H1 (cell line): ENCODE data around the gene MOCS3. TPM values are rescaled to one million over a fixed set of nuclear protein-coding genes. Genes with fewer than 3 reads are reported as not detected.
A peak's percentile ranks its signal among the peaks of the same experiment; 100 is the strongest.

Source experiments
- CTCF ChIA-PET: fragments of 300-600 bp; sonication (Branson Sonifier 250); formaldehyde crosslinking; loops from one replicate; lab custom pipeline; 2021; ENCODE audit not compliant: partially characterized antibody; lab: Charles Lee
- POLR2A ChIA-PET: fragments of 300-600 bp; sonication (Branson Sonifier 250); formaldehyde crosslinking; loops from one replicate; lab custom pipeline; 2021; ENCODE audit warnings: inconsistent platforms; ENCODE audit not compliant: partially characterized antibody; lab: Charles Lee
- DNase-seq, 2 experiments: peaks; one replicate each; pipeline versions ENCODE4 v3.0.0 to v3.0.0-alpha.2; 2010 to 2022; ENCODE audit warnings: low spot score in 2 of 2, low read depth in 1 of 2, mixed read lengths in 1 of 2
- FAIRE-seq: peaks from 2 replicates; lab custom pipeline; 2011; peaks lifted over from hg19 to GRCh38; lab: Jason Lieb, UNC
- H2AFZ ChIP-seq: 2 replicates; pipeline ENCODE4 v1.8.1; 2012; ENCODE audit warnings: low read length, inconsistent platforms
- H2AK5ac ChIP-seq: 2 replicates; pipeline ENCODE4 v1.6.1; 2013; ENCODE audit warnings: low read depth, low read length
- H2BK120ac ChIP-seq: replicated peaks from 2 replicates; pipeline ENCODE3; 2013; ENCODE audit warnings: low read depth, low read length, inconsistent platforms
- H2BK12ac ChIP-seq: 2 replicates; pipeline ENCODE4 v1.6.1; 2013; ENCODE audit warnings: low read depth, low read length
- H2BK15ac ChIP-seq: 2 replicates; pipeline ENCODE4 v1.6.1; 2013; ENCODE audit warnings: low read length
- H2BK20ac ChIP-seq: 2 replicates; pipeline ENCODE4 v1.6.1; 2013; ENCODE audit warnings: low read length
- H2BK5ac ChIP-seq: 2 replicates; pipeline ENCODE4 v1.6.1; 2013; ENCODE audit warnings: low read depth, low read length
- H3K14ac ChIP-seq: 2 replicates; pipeline ENCODE4 v1.6.1; 2013; ENCODE audit warnings: inconsistent platforms; ENCODE audit not compliant: insufficient read length
- H3K18ac ChIP-seq: 2 replicates; pipeline ENCODE4 v1.6.1; 2013; ENCODE audit warnings: low read length; ENCODE audit errors: extremely low read depth
- H3K23ac ChIP-seq: 2 replicates; pipeline ENCODE4 v1.6.1; 2013; ENCODE audit warnings: inconsistent platforms; ENCODE audit not compliant: insufficient read length
- H3K23me2 ChIP-seq: 2 replicates; pipeline ENCODE4 v1.6.1; 2013; ENCODE audit warnings: low read depth, low read length
- H3K27ac ChIP-seq: 2 replicates; pipeline ENCODE4 v1.6.1; 2011; ENCODE audit warnings: low read depth, low read length, inconsistent platforms
- H3K27me3 ChIP-seq, 4 experiments: replicated peaks in 1 of 4; 1 replicate in 1 of 4; 2 replicates in 3 of 4; pipeline versions ENCODE4 v1.6.1 to v1.8.1; 2011 to 2013; ENCODE audit warnings: low read length in 3 of 4, mild to moderate bottlenecking in 3 of 4, inconsistent platforms in 2 of 4, mixed read lengths in 2 of 4, moderate library complexity in 1 of 4; ENCODE audit not compliant: control insufficient read depth in 3 of 4, insufficient read depth in 3 of 4; ENCODE audit errors: extremely low read depth in 1 of 4
- H3K36me3 ChIP-seq, 4 experiments: 2 replicates each; pipeline versions ENCODE4 v1.6.1 to v1.8.1; 2011 to 2013; ENCODE audit warnings: mild to moderate bottlenecking in 4 of 4, low read length in 3 of 4, moderate library complexity in 2 of 4, control low read depth in 1 of 4, inconsistent platforms in 1 of 4; ENCODE audit not compliant: insufficient read depth in 4 of 4, control insufficient read depth in 2 of 4
- H3K4ac ChIP-seq: replicated peaks from 2 replicates; pipeline ENCODE3; 2013; ENCODE audit warnings: low read length, low read depth, mixed read lengths, inconsistent platforms; ENCODE audit not compliant: insufficient read length
- H3K4me1 ChIP-seq, 4 experiments: replicated peaks in 1 of 4; 1 replicate in 1 of 4; 2 replicates in 3 of 4; pipeline versions ENCODE4 v1.6.1 to v1.8.1; 2011 to 2013; ENCODE audit warnings: low read length in 3 of 4, inconsistent platforms in 2 of 4, mixed read lengths in 1 of 4; ENCODE audit not compliant: insufficient read depth in 4 of 4, control insufficient read depth in 3 of 4
- H3K4me2 ChIP-seq, 2 experiments: 2 replicates each; pipeline versions ENCODE4 v1.6.1 to v1.8.1; 2011 to 2013; ENCODE audit warnings: low read depth in 2 of 2, low read length in 2 of 2, control low read depth in 1 of 2, inconsistent platforms in 1 of 2, mild to moderate bottlenecking in 1 of 2; ENCODE audit not compliant: insufficient read depth in 1 of 2
- H3K4me3 ChIP-seq, 4 experiments: fragments of 200-600, 300-600 bp in 1 of 4; sonication (generic), shearing (Covaris generic), sonication (Bioruptor Twin) in 1 of 4; 2 replicates each; pipeline versions ENCODE4 v1.5.1 to v1.8.1; 2011 to 2016; ENCODE audit warnings: low read length in 4 of 4, low read depth in 3 of 4, control low read depth in 2 of 4, inconsistent platforms in 2 of 4, mild to moderate bottlenecking in 2 of 4, mixed read lengths in 1 of 4, moderate library complexity in 1 of 4; ENCODE audit not compliant: insufficient read depth in 2 of 4; ENCODE audit errors: extremely low read depth in 1 of 4
- H3K56ac ChIP-seq: replicated peaks from 2 replicates; pipeline ENCODE3; 2013; ENCODE audit warnings: low read depth, mild to moderate bottlenecking, mixed read lengths, low read length, inconsistent platforms; ENCODE audit not compliant: insufficient read length
- H3K79me1 ChIP-seq: 2 replicates; pipeline ENCODE4 v1.6.1; 2013; ENCODE audit warnings: low read depth, low read length, control low read depth
- H3K79me2 ChIP-seq, 2 experiments: 2 replicates each; pipeline versions ENCODE4 v1.6.1 to v1.8.1; 2012 to 2013; ENCODE audit warnings: low read length in 2 of 2, mild to moderate bottlenecking in 2 of 2, inconsistent platforms in 1 of 2; ENCODE audit not compliant: insufficient read depth in 2 of 2, control insufficient read depth in 1 of 2
- H3K9ac ChIP-seq, 4 experiments: replicated peaks in 1 of 4; 1 replicate in 1 of 4; 2 replicates in 3 of 4; pipeline versions ENCODE4 v1.6.1 to v1.8.1; 2011 to 2013; ENCODE audit warnings: low read depth in 3 of 4, low read length in 3 of 4, control low read depth in 2 of 4, mild to moderate bottlenecking in 2 of 4, moderate library complexity in 2 of 4, inconsistent platforms in 1 of 4; ENCODE audit errors: extremely low read depth in 1 of 4
- H3K9me3 ChIP-seq, 2 experiments: 2 replicates each; pipeline versions ENCODE4 v1.6.1 to v1.8.1; 2012 to 2013; ENCODE audit warnings: mild to moderate bottlenecking in 2 of 2, moderate library complexity in 2 of 2, control low read depth in 1 of 2, inconsistent platforms in 1 of 2, low read depth in 1 of 2, low read length in 1 of 2, mixed read lengths in 1 of 2; ENCODE audit not compliant: insufficient read depth in 2 of 2
- H4K20me1 ChIP-seq, 2 experiments: replicated peaks in 1 of 2; 2 replicates each; pipeline versions ENCODE3 to v1.8.1; 2011 to 2013; ENCODE audit warnings: inconsistent platforms in 2 of 2, low read length in 2 of 2, mild to moderate bottlenecking in 1 of 2; ENCODE audit not compliant: insufficient read depth in 2 of 2, control insufficient read depth in 1 of 2
- H4K5ac ChIP-seq: 2 replicates; pipeline ENCODE4 v1.6.1; 2013; ENCODE audit warnings: low read length, low read depth, mixed read lengths, inconsistent platforms; ENCODE audit not compliant: insufficient read length
- H4K8ac ChIP-seq: 2 replicates; pipeline ENCODE4 v1.8.0; 2013; ENCODE audit warnings: mild to moderate bottlenecking, moderate library complexity, low read length, inconsistent platforms; ENCODE audit not compliant: insufficient read depth; ENCODE audit errors: extremely low read depth
- H4K91ac ChIP-seq: replicated peaks from 2 replicates; pipeline ENCODE3; 2013; ENCODE audit warnings: low read length, mixed read lengths, inconsistent platforms; ENCODE audit not compliant: insufficient read length
- CTBP2 ChIP-seq: IDR thresholded peaks from 2 replicates; pipeline ENCODE4 v1.7.0; 2011; ENCODE audit warnings: borderline replicate concordance, mild to moderate bottlenecking, moderate library complexity, mixed read lengths, low read length; ENCODE audit not compliant: insufficient read depth, insufficient read length
- FOSL1 ChIP-seq: IDR thresholded peaks from 2 replicates; pipeline ENCODE4 v1.6.1; 2011; ENCODE audit warnings: mild to moderate bottlenecking, low read depth, low read length, moderate library complexity; ENCODE audit not compliant: insufficient read depth
- JUN ChIP-seq: IDR thresholded peaks from 2 replicates; pipeline ENCODE4 v1.6.1; 2011; ENCODE audit warnings: low read depth, mild to moderate bottlenecking, improper control_type of control experiment, low read length
- KDM1A ChIP-seq: fragments of 200-600, 300-600 bp; sonication (generic); IDR thresholded peaks from 2 replicates; pipeline ENCODE4 v1.7.1; 2016; ENCODE audit warnings: mild to moderate bottlenecking, low read length, borderline replicate concordance
- POLR2A ChIP-seq, 2 experiments: IDR thresholded peaks; 1 replicate in 1 of 2; 2 replicates in 1 of 2; pipeline ENCODE4 v1.6.1; 2011; ENCODE audit warnings: low read depth in 2 of 2, low read length in 2 of 2, mild to moderate bottlenecking in 2 of 2; ENCODE audit errors: control extremely low read depth in 1 of 2
- RXRA ChIP-seq: IDR thresholded peaks from 2 replicates; pipeline ENCODE4 v1.6.1; 2011; ENCODE audit warnings: low read depth, mild to moderate bottlenecking, low read length, moderate library complexity; ENCODE audit not compliant: insufficient read depth
- SIX5 ChIP-seq: IDR thresholded peaks from 2 replicates; pipeline ENCODE4 v1.6.1; 2011; ENCODE audit warnings: mild to moderate bottlenecking, low read depth, low read length
- TCF12 ChIP-seq: IDR thresholded peaks from 2 replicates; pipeline ENCODE4 v1.6.1; 2011; ENCODE audit warnings: low read depth, mild to moderate bottlenecking, low read length
- WGBS, 2 experiments: shearing (Covaris generic) in 1 of 2; methylation state at CpG; one replicate each; pipeline versions ENCODE4 v1.1.6 to v1.1.7; 2013 to 2015; ENCODE audit warnings: low lambda C conversion rate in 2 of 2, mixed read lengths in 2 of 2, inconsistent platforms in 1 of 2, low coverage in 1 of 2, missing lambda C conversion rate in 1 of 2; ENCODE audit not compliant: insufficient replicate concordance in 2 of 2, insufficient coverage in 1 of 2, insufficient read length in 1 of 2; ENCODE audit errors: extremely low coverage in 1 of 2, missing lambda C conversion rate in 1 of 2; 5-methylcytosine and 5-hydroxymethylcytosine counted together
- polyA plus RNA-seq, 7 experiments: library from polyadenylated mRNA; depleted of rRNA in 3 of 7; stranded (reverse) in 5 of 7; unstranded in 2 of 7; fragments of >200 nt in 5 of 7; fragments of 200-250 nt in 2 of 7; gene quantifications; 1 replicate in 5 of 7; 2 replicates in 1 of 7; 4 replicates in 1 of 7; pipeline versions ENCODE4 v1.2.1 to v1.2.3, GENCODE V29; 2011 to 2013; ENCODE audit warnings: missing spikeins in 2 of 7, mixed read lengths in 2 of 7
- total RNA-seq: library from RNA; stranded (reverse); fragmentation: NEBNext Ultra II Directional; extraction: Animal tissue kit (Norgen Biotek cat#: 25700); gene quantifications from 2 replicates; pipeline ENCODE4 v1.2.1, GENCODE V29; 2021
- TF ChIP-seq, protein P1 (sequence below): IDR thresholded peaks from 2 replicates; pipeline ENCODE4 v1.6.1; 2011; ENCODE audit warnings: low read length, improper control_type of control experiment

MOCS3 gene
- total and polyA plus RNA-seq, 2 of the 8 experiments (the other 6 are each of a cell fraction or from before 2014, with no cell fraction given) = 6.2 to 6.3 TPM

DNA sequence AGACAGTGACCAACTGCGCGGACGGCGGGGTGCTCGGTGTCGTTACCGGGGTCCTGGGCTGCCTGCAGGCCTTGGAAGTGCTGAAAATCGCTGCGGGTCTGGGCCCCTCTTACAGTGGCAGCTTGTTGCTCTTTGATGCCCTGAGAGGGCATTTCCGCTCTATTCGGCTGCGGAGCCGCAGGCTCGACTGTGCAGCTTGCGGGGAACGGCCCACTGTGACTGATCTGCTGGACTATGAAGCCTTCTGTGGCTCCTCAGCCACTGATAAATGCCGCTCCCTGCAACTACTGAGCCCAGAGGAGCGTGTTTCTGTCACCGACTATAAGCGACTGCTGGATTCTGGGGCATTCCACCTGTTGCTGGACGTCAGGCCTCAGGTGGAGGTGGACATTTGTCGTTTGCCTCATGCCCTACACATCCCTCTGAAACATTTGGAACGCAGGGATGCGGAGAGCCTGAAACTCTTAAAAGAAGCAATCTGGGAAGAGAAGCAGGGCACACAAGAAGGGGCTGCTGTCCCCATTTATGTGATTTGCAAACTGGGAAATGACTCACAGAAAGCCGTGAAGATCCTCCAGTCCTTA is 1.0 kb downstream of the MOCS3 start:
- no peak overlapping the region for H3K23ac ChIP-seq
- no peak for FAIRE-seq

More for the DNA sequence above, 1.0 kb downstream of the MOCS3 start:
- H3K9me3 ChIP-seq = no peaks in the 10 kb centered on the region
- H2BK12ac ChIP-seq = no peak overlapping the region
- H4K91ac ChIP-seq = no peak overlapping the region
- peaks cover 15% of the 10 kb centered on the region for H3K23me2 ChIP-seq
- H3K18ac ChIP-seq = no peak overlapping the region
- peaks cover 0 to 4% (median 1%) of the 10 kb centered on the region in 4 experiments; a peak in 1 of 8 replicates for H3K36me3 ChIP-seq
- ChIA-PET CTCF (no interaction called here), POLR2A (interaction anchor here (2.0 kb wide), 1 partner anchor 16 kb away, joined by 5 read pairs; no protein-coding TSS in a partner anchor)
- no peak overlapping the region for H2BK120ac ChIP-seq
- no peak overlapping the region for H2BK15ac ChIP-seq
- H2BK5ac ChIP-seq = peak overlapping the region; percentile 66
- H3K27me3 ChIP-seq = no peaks in the 10 kb centered on the region
- no peak for DNase-seq
- no peak overlapping the region for H2AFZ ChIP-seq
- no peak overlapping the region for H3K4ac ChIP-seq
- H4K5ac ChIP-seq = no peak overlapping the region
- peak overlapping the region; percentile 77 to 99 (median 94) for H3K4me3 ChIP-seq
- H3K4me2 ChIP-seq = peak overlapping the region; percentile 96 to 98
- H3K79me2 ChIP-seq = peaks cover 23 to 59% of the 10 kb centered on the region in 2 experiments
- no peak overlapping the region for H3K14ac ChIP-seq
- H2BK20ac ChIP-seq = no peak overlapping the region
- peaks cover 14 to 20% of the 10 kb centered on the region in 2 experiments for H4K20me1 ChIP-seq
- 90% methylated on average over 25 of the region's 25 CpGs; no CpG with 5 or more reads in 1 of the 2 experiments for WGBS, 2 experiments
- H3K4me1 ChIP-seq = peaks cover 4 to 8% (median 6%) of the 10 kb centered on the region in 4 experiments
- TF ChIP-seq KDM1A (no peak), CTBP2 (no peak), JUN (no peak), SIX5 (no peak), TCF12 (no peak), POLR2A (IDR thresholded peaks at IDR 0.05; ENCODE audit: control extremely low read depth in 1 of 2, low read depth in 2 of 2, low read length in 2 of 2) (no peak), FOSL1 (no peak), RXRA (no peak)
- TF ChIP-seq, protein P1, sequence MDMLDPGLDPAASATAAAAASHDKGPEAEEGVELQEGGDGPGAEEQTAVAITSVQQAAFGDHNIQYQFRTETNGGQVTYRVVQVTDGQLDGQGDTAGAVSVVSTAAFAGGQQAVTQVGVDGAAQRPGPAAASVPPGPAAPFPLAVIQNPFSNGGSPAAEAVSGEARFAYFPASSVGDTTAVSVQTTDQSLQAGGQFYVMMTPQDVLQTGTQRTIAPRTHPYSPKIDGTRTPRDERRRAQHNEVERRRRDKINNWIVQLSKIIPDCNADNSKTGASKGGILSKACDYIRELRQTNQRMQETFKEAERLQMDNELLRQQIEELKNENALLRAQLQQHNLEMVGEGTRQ = no peak
- peak overlapping the region in 3 of 4 experiments; percentile 80 to 97 (median 92); a peak in 5 of 7 replicates for H3K9ac ChIP-seq
- H3K27ac ChIP-seq = no peak overlapping the region
- no peak overlapping the region; the same call in 1 of the 2 replicates for H2AK5ac ChIP-seq
- no peak overlapping the region for H3K56ac ChIP-seq
- H3K79me1 ChIP-seq = peaks cover 8% of the 10 kb centered on the region; the same call in 1 of the 2 replicates
- H4K8ac ChIP-seq = peak overlapping the region; percentile 97; the same call in 1 of the 2 replicates
